Endothelial cell of umbilical vein (primary cell): ENCODE measurements around the gene ST6GAL2. TPM values are rescaled to one million over a fixed set of nuclear protein-coding genes. Genes with fewer than 3 reads are reported as not detected.

ENCODE experiments used
- BruUV-seq: library from RNA; stranded (reverse); fragments of 400-500 nt; replicated peaks from 2 replicates; lab custom pipeline; 2021; lab: Mats Ljungman, UMichigan
- CTCF ChIA-PET: fragments of 300-600, 350-600 bp; sonication (Branson Sonifier 250); formaldehyde crosslinking; loops from one replicate; lab custom pipeline; 2021; ENCODE audit warnings: antibody characterized with exemption, inconsistent platforms; lab: Charles Lee
- POLR2A ChIA-PET: fragments of 300-600, 350-600 bp; sonication (Branson Sonifier 250); formaldehyde crosslinking; loops from one replicate; lab custom pipeline; 2021; ENCODE audit warnings: antibody characterized with exemption, inconsistent platforms; lab: Charles Lee
- DNase-seq: peaks from one replicate; pipeline ENCODE4 v3.0.0-alpha.2; 2011; ENCODE audit warnings: low read depth, low spot score
- FAIRE-seq: peaks from 2 replicates; lab custom pipeline; 2011; peaks lifted over from hg19 to GRCh38; lab: Jason Lieb, UNC
- H2AFZ ChIP-seq: 2 replicates; pipeline ENCODE4 v1.6.0; 2012; ENCODE audit warnings: low read depth, low read length, control low read depth, inconsistent platforms
- H3K27ac ChIP-seq: 2 replicates; pipeline ENCODE4 v1.5.1; 2011; ENCODE audit warnings: low read depth, mild to moderate bottlenecking, control low read depth, low read length, moderate library complexity; ENCODE audit not compliant: insufficient read depth
- H3K27me3 ChIP-seq, 2 experiments: 2 replicates each; pipeline versions ENCODE4 v1.6.0 to v1.6.1; 2011; ENCODE audit warnings: low read length in 2 of 2, mixed read lengths in 1 of 2; ENCODE audit not compliant: control insufficient read depth in 2 of 2, insufficient read depth in 2 of 2
- H3K36me3 ChIP-seq, 2 experiments: 2 replicates in 1 of 2; 3 replicates in 1 of 2; pipeline ENCODE4 v1.5.1; 2011; ENCODE audit warnings: low read length in 2 of 2, mild to moderate bottlenecking in 1 of 2, moderate library complexity in 1 of 2; ENCODE audit not compliant: control insufficient read depth in 2 of 2, insufficient read depth in 2 of 2; ENCODE audit errors: extremely low read depth in 1 of 2
- H3K4me1 ChIP-seq: 3 replicates; pipeline ENCODE4 v1.5.1; 2011; ENCODE audit warnings: mild to moderate bottlenecking, low read length; ENCODE audit not compliant: control insufficient read depth, insufficient read depth; ENCODE audit errors: extremely low read depth
- H3K4me2 ChIP-seq: 2 replicates; pipeline ENCODE4 v1.6.1; 2011; ENCODE audit warnings: low read length, control low read depth, mixed read lengths; ENCODE audit not compliant: insufficient read depth
- H3K4me3 ChIP-seq, 3 experiments: fragments of 200-600 bp in 1 of 3; sonication (generic), shearing (Covaris generic) in 1 of 3; replicated peaks in 1 of 3; 2 replicates each; pipeline ENCODE4 v1.5.1; 2011 to 2016; ENCODE audit warnings: control low read depth in 3 of 3, low read length in 3 of 3, mild to moderate bottlenecking in 2 of 3, inconsistent platforms in 1 of 3, low read depth in 1 of 3, moderate library complexity in 1 of 3; ENCODE audit not compliant: insufficient read depth in 1 of 3
- H3K79me2 ChIP-seq: 2 replicates; pipeline ENCODE4 v1.6.0; 2012; ENCODE audit warnings: low read length, inconsistent platforms; ENCODE audit not compliant: control insufficient read depth, insufficient read depth
- H3K9ac ChIP-seq: replicated peaks from 2 replicates; pipeline ENCODE3; 2011; ENCODE audit warnings: low read length, control low read depth; ENCODE audit not compliant: insufficient read depth; ENCODE audit errors: extremely low read depth
- H3K9me1 ChIP-seq: replicated peaks from 3 replicates; pipeline ENCODE4 v1.6.0; 2011; ENCODE audit warnings: mild to moderate bottlenecking, low read length; ENCODE audit not compliant: control insufficient read depth, insufficient read depth; ENCODE audit errors: extremely low read depth
- H3K9me3 ChIP-seq: replicated peaks from 2 replicates; pipeline ENCODE4 v1.5.1; 2012; ENCODE audit warnings: low read length, inconsistent platforms; ENCODE audit not compliant: control insufficient read depth, insufficient read depth
- H4K20me1 ChIP-seq: replicated peaks from 2 replicates; pipeline ENCODE3; 2011; ENCODE audit warnings: mild to moderate bottlenecking, low read length; ENCODE audit not compliant: control insufficient read depth, insufficient read depth; ENCODE audit errors: extremely low read depth
- CTCF ChIP-seq, 2 donors: IDR thresholded peaks; 1 replicate in 1 of 2; 2 replicates in 1 of 2; pipeline ENCODE4 v1.5.1; 2011; ENCODE audit warnings: low read length in 2 of 2, mild to moderate bottlenecking in 2 of 2, moderate library complexity in 2 of 2, control low read depth in 1 of 2, inconsistent platforms in 1 of 2, low read depth in 1 of 2; ENCODE audit not compliant: insufficient read depth in 1 of 2; ENCODE audit errors: extremely low read depth in 1 of 2
- EZH2 ChIP-seq: IDR thresholded peaks from 2 replicates; pipeline ENCODE4 v1.6.1; 2012; ENCODE audit warnings: borderline replicate concordance, low read depth, mild to moderate bottlenecking, moderate library complexity, low read length, inconsistent platforms; ENCODE audit not compliant: severe bottlenecking
- FOS ChIP-seq: IDR thresholded peaks from 2 replicates; pipeline ENCODE4 v1.6.1; 2011; ENCODE audit warnings: mild to moderate bottlenecking, low read length, moderate library complexity, borderline replicate concordance; ENCODE audit not compliant: insufficient read depth
- GATA2 ChIP-seq: IDR thresholded peaks from 2 replicates; pipeline ENCODE4 v1.7.0; 2011; ENCODE audit warnings: low read depth, mild to moderate bottlenecking, moderate library complexity, mixed read lengths, low read length; ENCODE audit not compliant: insufficient read length, insufficient read depth
- JUN ChIP-seq: IDR thresholded peaks from 2 replicates; pipeline ENCODE4 v1.6.1; 2011; ENCODE audit warnings: borderline replicate concordance, low read depth; ENCODE audit not compliant: insufficient read length, insufficient read depth
- MAX ChIP-seq: IDR thresholded peaks from 2 replicates; pipeline ENCODE4 v1.6.1; 2011; ENCODE audit not compliant: insufficient read depth, insufficient read length
- MYC ChIP-seq: IDR thresholded peaks from one replicate; pipeline ENCODE4 v1.6.1; 2011; ENCODE audit warnings: mild to moderate bottlenecking, low read depth, low read length
- POLR2A ChIP-seq: IDR thresholded peaks from 2 replicates; pipeline ENCODE4 v1.6.1; 2012; ENCODE audit warnings: low read depth, mild to moderate bottlenecking, control low read depth, low read length
- POLR2AphosphoS5 ChIP-seq: IDR thresholded peaks from 2 replicates; pipeline ENCODE4 v1.6.1; 2012; ENCODE audit warnings: low read depth, mild to moderate bottlenecking, control low read depth, low read length, moderate library complexity; ENCODE audit not compliant: insufficient read depth
- dilution Hi-C: fragments of 300-500 bp; cut with MboI; formaldehyde crosslinking; loops from one replicate; pipeline ENCODE4 v1.15.0; 2019; ENCODE audit warnings: low sequenced_read_pairs; ENCODE audit not compliant: extremely low pct_ligation_motif_present
- intact Hi-C: fragments of 100-400 bp; cut with micrococcal nuclease; formaldehyde crosslinking; loops from one replicate; pipeline ENCODE4 v1.10.0; 2022
- polyA plus RNA-seq, 4 experiments: library from polyadenylated mRNA; depleted of rRNA in 3 of 4; stranded (reverse) in 3 of 4; unstranded in 1 of 4; fragments of >200 nt; gene quantifications; 2 replicates each; pipeline versions ENCODE4 v1.2.1 to v1.2.3, GENCODE V29; 2011 to 2012; ENCODE audit warnings: missing spikeins in 1 of 4
- total RNA-seq: library from RNA; stranded (reverse); gene quantifications from 2 replicates; pipeline ENCODE4 v1.2.3, GENCODE V29; 2021

ST6GAL2 gene
- total and polyA plus RNA-seq, 2 donors (not counting 3 experiments of a cell fraction or from before 2014, with no cell fraction given) = not detected

- DNase-seq (no peak), FAIRE-seq (no peak)
- TF ChIP-seq CTCF (IDR thresholded peaks at IDR 0.05; ENCODE audit: extremely low read depth in 1 of 2, insufficient read depth in 1 of 2, low read depth in 1 of 2, low read length in 2 of 2) (no peak), POLR2AphosphoS5 (no peak), EZH2 (no peak), MAX (no peak), MYC (no peak), FOS (no peak), JUN (no peak), POLR2A (no peak), GATA2 (no peak)
- Histone ChIP-seq H3K4me1 (no peaks in the 10 kb centered on the region), H3K9me1 (no peaks in the 10 kb centered on the region), H2AFZ (no peak overlapping the region), H3K27me3 (no peaks in the 10 kb centered on the region), H3K9me3 (peaks cover 7% of the 10 kb centered on the region), H3K4me3 (no peak overlapping the region), H3K27ac (no peak overlapping the region), H4K20me1 (no peaks in the 10 kb centered on the region), H3K9ac (no peak overlapping the region), H3K36me3 (no peaks in the 10 kb centered on the region), H3K4me2 (no peak overlapping the region), H3K79me2 (no peaks in the 10 kb centered on the region)
- no TSS peak for BruUV-seq
- dilution Hi-C loops = no loop called here
- POLR2A ChIA-PET = no interaction called here
- CTCF ChIA-PET = no interaction called here
- intact Hi-C loops = no loop called here
Observed at GRCh38 chr2:106840818-106841217, 45.1 kb downstream of the ST6GAL2 start.
